HEK293 (cell line): Measurements from ENCODE around the gene MECP2.

Experiments used
- CTCF ChIA-PET: fragments of 350-600 bp; formaldehyde crosslinking; extraction: SDS; loops from one replicate; lab custom pipeline; 2021; ENCODE audit warnings: antibody characterized with exemption; lab: Yijun Ruan, JAX
- POLR2A ChIA-PET: fragments of 300-600 bp; formaldehyde crosslinking; extraction: SDS; loops from one replicate; lab custom pipeline; 2020; ENCODE audit warnings: antibody characterized with exemption, inconsistent platforms; lab: Yijun Ruan, JAX
- H3K27ac ChIP-seq: fragments of 200-500 bp; sonication (Bioruptor generic); 2 replicates; pipeline ENCODE4 v1.5.1; 2014; ENCODE audit warnings: low read depth, low read length, control low read depth, inconsistent platforms; ENCODE audit errors: extremely low read depth
- H3K36me3 ChIP-seq, 2 experiments: fragments of 200-500 bp in 1 of 2; sonication (Bioruptor generic) in 1 of 2; 1 replicate in 1 of 2; 2 replicates in 1 of 2; pipeline ENCODE4 v1.5.1; 2014 to 2017; ENCODE audit warnings: inconsistent platforms in 2 of 2, low read length in 2 of 2; ENCODE audit not compliant: control insufficient read depth in 2 of 2, insufficient read depth in 1 of 2
- H3K4me1 ChIP-seq: fragments of 200-500 bp; sonication (Bioruptor generic); 2 replicates; pipeline ENCODE4 v1.5.1; 2014; ENCODE audit warnings: mild to moderate bottlenecking, low read length, inconsistent platforms; ENCODE audit not compliant: control insufficient read depth, insufficient read depth
- H3K4me3 ChIP-seq: 2 replicates; pipeline ENCODE4 v1.5.1; 2011; ENCODE audit warnings: low read depth, mild to moderate bottlenecking, control low read depth, low read length, moderate library complexity
- H3K9me3 ChIP-seq: fragments of 200-500 bp; sonication (Bioruptor generic); 2 replicates; pipeline ENCODE4 v1.5.1; 2014; ENCODE audit warnings: low read depth, low read length, inconsistent platforms; ENCODE audit not compliant: control insufficient read depth, insufficient read depth
- GLI2 ChIP-seq: fragments of 450-650 bp; formaldehyde crosslinking; IDR thresholded peaks from 2 replicates; pipeline ENCODE4; 2017; ENCODE audit warnings: missing biosample characterization, missing genetic modification characterization, low read depth, borderline replicate concordance
- HIC1 ChIP-seq: fragments of 450-650 bp; formaldehyde crosslinking; IDR thresholded peaks from 2 replicates; pipeline ENCODE4 v1.5.1; 2016; ENCODE audit warnings: missing biosample characterization, missing genetic modification characterization
- KLF1 ChIP-seq: fragments of 450-650 bp; formaldehyde crosslinking; IDR thresholded peaks from 2 replicates; pipeline ENCODE4 v1.5.1; 2016; ENCODE audit warnings: missing biosample characterization, missing genetic modification characterization
- MEIS1 ChIP-seq: sonication (generic); formaldehyde crosslinking; IDR thresholded peaks from 2 replicates; pipeline ENCODE4 v1.8.1; 2022; ENCODE audit warnings: missing genetic modification reagents, mild to moderate bottlenecking, borderline replicate concordance
- PRDM1 ChIP-seq: fragments of 450-650 bp; formaldehyde crosslinking; IDR thresholded peaks from 2 replicates; pipeline ENCODE4; 2016; ENCODE audit warnings: missing biosample characterization, missing genetic modification characterization
- SP7 ChIP-seq: fragments of 450-650 bp; formaldehyde crosslinking; IDR thresholded peaks from 2 replicates; pipeline ENCODE4 v1.5.1; 2016; ENCODE audit warnings: missing biosample characterization, missing genetic modification characterization
- ZBTB17 ChIP-seq: fragments of 450-650 bp; formaldehyde crosslinking; IDR thresholded peaks from 2 replicates; pipeline ENCODE4 v1.5.1; 2016; ENCODE audit warnings: missing biosample characterization, missing genetic modification characterization
- ZBTB8A ChIP-seq: fragments of 450-650 bp; formaldehyde crosslinking; IDR thresholded peaks from 2 replicates; pipeline ENCODE4 v1.5.1; 2016; ENCODE audit warnings: missing biosample characterization, missing genetic modification characterization
- ZEB2 ChIP-seq: fragments of 450-650 bp; formaldehyde crosslinking; IDR thresholded peaks from 2 replicates; pipeline ENCODE4 v1.5.1; 2016; ENCODE audit warnings: missing biosample characterization, missing genetic modification characterization
- ZNF146 ChIP-seq: fragments of 450-650 bp; formaldehyde crosslinking; IDR thresholded peaks from 2 replicates; pipeline ENCODE4 v1.5.1; 2016; ENCODE audit warnings: missing biosample characterization, missing genetic modification characterization
- ZNF148 ChIP-seq: fragments of 450-650 bp; formaldehyde crosslinking; IDR thresholded peaks from 2 replicates; pipeline ENCODE4 v1.5.0; 2017; ENCODE audit warnings: missing biosample characterization, missing genetic modification characterization, borderline replicate concordance
- ZNF214 ChIP-seq: fragments of 450-650 bp; formaldehyde crosslinking; IDR thresholded peaks from 2 replicates; pipeline ENCODE4 v1.5.1; 2017; ENCODE audit warnings: missing biosample characterization, mild to moderate bottlenecking, missing genetic modification characterization, borderline replicate concordance
- ZNF26 ChIP-seq: fragments of 450-650 bp; formaldehyde crosslinking; IDR thresholded peaks from 2 replicates; pipeline ENCODE4 v1.5.1; 2016; ENCODE audit warnings: missing biosample characterization, missing genetic modification characterization
- ZNF404 ChIP-seq: fragments of 450-650 bp; formaldehyde crosslinking; IDR thresholded peaks from 2 replicates; pipeline ENCODE4 v1.5.1; 2017; ENCODE audit warnings: missing biosample characterization, missing genetic modification characterization
- ZNF449 ChIP-seq: fragments of 450-650 bp; formaldehyde crosslinking; IDR thresholded peaks from 2 replicates; pipeline ENCODE4 v1.5.1; 2017; ENCODE audit warnings: missing biosample characterization, mild to moderate bottlenecking, missing genetic modification characterization, moderate library complexity
- ZNF48 ChIP-seq: fragments of 450-650 bp; formaldehyde crosslinking; IDR thresholded peaks from 2 replicates; pipeline ENCODE4 v1.5.1; 2016; ENCODE audit warnings: missing biosample characterization, missing genetic modification characterization
- ZNF510 ChIP-seq: fragments of 450-650 bp; formaldehyde crosslinking; IDR thresholded peaks from 2 replicates; pipeline ENCODE4 v1.5.1; 2018; ENCODE audit warnings: mild to moderate bottlenecking, missing genetic modification characterization, missing biosample characterization; ENCODE audit not compliant: insufficient replicate concordance
- ZNF549 ChIP-seq: fragments of 450-650 bp; IDR thresholded peaks from 2 replicates; pipeline ENCODE4 v1.5.1; 2018; ENCODE audit warnings: missing biosample characterization, missing genetic modification characterization, mild to moderate bottlenecking, inconsistent platforms, moderate library complexity
- ZNF670 ChIP-seq: fragments of 450-650 bp; formaldehyde crosslinking; IDR thresholded peaks from 2 replicates; pipeline ENCODE4 v1.5.1; 2016; ENCODE audit warnings: missing biosample characterization, missing genetic modification characterization, low read depth
- ZNF677 ChIP-seq: fragments of 450-650 bp; IDR thresholded peaks from 2 replicates; pipeline ENCODE4 v1.5.0; 2018; ENCODE audit warnings: missing biosample characterization, mild to moderate bottlenecking, missing genetic modification characterization, moderate library complexity
- ZNF768 ChIP-seq: fragments of 450-650 bp; formaldehyde crosslinking; IDR thresholded peaks from 2 replicates; pipeline ENCODE4 v1.5.1; 2018; ENCODE audit warnings: missing biosample characterization, mild to moderate bottlenecking, missing genetic modification characterization
- ZNF791 ChIP-seq: fragments of 450-650 bp; formaldehyde crosslinking; IDR thresholded peaks from 2 replicates; pipeline ENCODE4 v1.5.1; 2016; ENCODE audit warnings: missing biosample characterization, missing genetic modification characterization
- ZNF843 ChIP-seq: fragments of 450-650 bp; formaldehyde crosslinking; IDR thresholded peaks from 2 replicates; pipeline ENCODE4 v1.5.1; 2016; ENCODE audit warnings: missing biosample characterization, missing genetic modification characterization

The MECP2 gene

GRCh38 chrX:154082396-154083125 lies 15.0 kb downstream of the MECP2 start:
- no peaks in the 10 kb centered on the region for H3K4me1 ChIP-seq
- H3K27ac ChIP-seq = no peak overlapping the region
- 0 out of 2 replicates have a peak, but pooled peaks have one; percentile 32 for TF ChIP-seq ZEB2 (tag by site-specific recombination)
- TF ChIP-seq ZNF404 (tag by site-specific recombination) = no peak
- TF ChIP-seq GLI2 = no peak
- TF ChIP-seq KLF1 (tag by site-specific recombination) = peak; percentile 48; the same call in 1 of the 2 replicates
- TF ChIP-seq HIC1 (tag by site-specific recombination) = 0 out of 2 replicates have a peak, but pooled peaks have one; percentile 20
- TF ChIP-seq ZNF148 (tag by site-specific recombination) = no peak
- peak; percentile 38; the same call in 1 of the 2 replicates for TF ChIP-seq PRDM1 (tag by site-specific recombination)
- no peak for TF ChIP-seq ZNF549 (tag by site-specific recombination)
- no peak overlapping the region for H3K4me3 ChIP-seq
- ChIA-PET CTCF (interaction anchor here (0.6 kb wide), 1 partner anchor 14 kb away, joined by 3 read pairs; no protein-coding TSS in a partner anchor), POLR2A (no interaction called here)
- peaks cover 0 to 13% of the 10 kb centered on the region in 2 experiments; a peak in 1 of 3 replicates for H3K36me3 ChIP-seq
- no peaks in the 10 kb centered on the region for H3K9me3 ChIP-seq

GRCh38 chrX:154077101-154077500 lies 20.4 kb downstream of the MECP2 start:
- Histone ChIP-seq H3K4me1 (no peaks in the 10 kb centered on the region), H3K27ac (no peak overlapping the region), H3K36me3 (peaks cover 3 to 9% of the 10 kb centered on the region in 2 experiments; a peak in 2 of 3 replicates), H3K9me3 (no peaks in the 10 kb centered on the region), H3K4me3 (no peak overlapping the region)
- TF ChIP-seq ZBTB8A (tag by site-specific recombination) (no peak), ZNF146 (tag by site-specific recombination) (peak; percentile 90)
- ChIA-PET POLR2A (no interaction called here), CTCF (no interaction called here)

- H3K27ac ChIP-seq = no peak overlapping the region
- TF ChIP-seq ZNF768 (tag by site-specific recombination) (no peak), ZNF677 (tag by site-specific recombination) (no peak), ZNF510 (tag by site-specific recombination) (no peak), MEIS1 (no peak), ZNF843 (no peak), ZBTB17 (tag by site-specific recombination) (peak; percentile 65), ZNF549 (tag by site-specific recombination) (no peak), SP7 (no peak), ZNF791 (tag by site-specific recombination) (no peak), ZNF670 (no peak), ZNF214 (tag by site-specific recombination) (no peak), ZNF26 (tag by site-specific recombination) (no peak), ZNF48 (tag by site-specific recombination) (no peak), PRDM1 (tag by site-specific recombination) (peak; percentile 78), ZNF449 (tag by site-specific recombination) (no peak)
Measured at GRCh38 chrX:154074199-154074598, 23.3 kb downstream of the MECP2 start.

More at GRCh38 chrX:154074199-154074598, 23.3 kb downstream of the MECP2 start:
- Histone ChIP-seq H3K4me1 (no peaks in the 10 kb centered on the region), H3K36me3 (peaks cover 3 to 7% of the 10 kb centered on the region in 2 experiments; a peak in 2 of 3 replicates), H3K4me3 (no peak overlapping the region), H3K9me3 (no peaks in the 10 kb centered on the region)
- ChIA-PET CTCF (interaction anchor here (0.7 to 1.1 kb wide), 2 partner anchors 23 to 231 kb away, joined by 3 read pairs; no protein-coding TSS in a partner anchor), POLR2A (interaction anchor here (0.6 kb wide), 2 partner anchors 16 to 74 kb away, joined by 3 to 4 read pairs; no protein-coding TSS in a partner anchor)
